HS-27A (cell line): ENCODE results near the gene LPO.

ENCODE experiments used
- DNase-seq: peaks from one replicate; pipeline ENCODE4 v3.0.0-alpha.2; 2012; ENCODE audit warnings: low read depth, missing footprints

Gene LPO

DNA sequence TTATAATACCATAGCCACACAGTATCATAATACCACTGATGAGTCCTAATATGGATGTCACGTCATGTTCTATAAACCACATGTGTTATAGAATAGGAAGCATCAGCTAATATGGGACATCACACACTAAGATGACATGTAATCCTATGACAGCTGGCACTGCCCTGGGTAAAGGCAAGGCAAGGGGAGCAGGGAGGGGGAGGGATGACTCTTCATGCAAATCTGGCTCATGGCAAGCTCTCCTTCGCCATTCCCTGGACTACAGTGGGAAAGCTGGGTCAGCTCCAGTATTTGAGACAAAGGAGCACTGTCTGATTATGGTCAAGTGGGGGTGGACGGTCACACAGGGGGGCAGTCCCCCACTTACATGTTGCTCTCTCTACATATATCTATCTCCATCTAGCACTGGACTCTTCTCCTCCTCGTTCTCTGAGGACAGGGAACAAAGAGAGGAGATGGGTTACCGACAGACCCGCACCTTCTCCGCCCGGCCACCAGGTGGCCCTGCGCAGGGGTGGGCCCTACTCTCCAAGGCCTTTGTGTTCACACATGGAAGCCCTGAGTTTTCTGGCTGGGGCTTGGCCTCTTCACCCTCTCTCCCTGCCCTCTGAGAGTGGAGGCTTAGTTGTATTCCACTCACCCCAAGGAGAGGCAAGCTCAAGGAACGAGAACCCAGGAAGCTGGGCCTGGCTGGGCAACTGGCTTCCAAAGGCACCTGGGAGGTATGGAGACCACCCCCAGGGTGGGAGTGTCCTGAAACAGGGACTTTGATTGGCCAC is 65.8 kb downstream of the LPO start:
- DNase-seq, result peak; percentile 7

DNA sequence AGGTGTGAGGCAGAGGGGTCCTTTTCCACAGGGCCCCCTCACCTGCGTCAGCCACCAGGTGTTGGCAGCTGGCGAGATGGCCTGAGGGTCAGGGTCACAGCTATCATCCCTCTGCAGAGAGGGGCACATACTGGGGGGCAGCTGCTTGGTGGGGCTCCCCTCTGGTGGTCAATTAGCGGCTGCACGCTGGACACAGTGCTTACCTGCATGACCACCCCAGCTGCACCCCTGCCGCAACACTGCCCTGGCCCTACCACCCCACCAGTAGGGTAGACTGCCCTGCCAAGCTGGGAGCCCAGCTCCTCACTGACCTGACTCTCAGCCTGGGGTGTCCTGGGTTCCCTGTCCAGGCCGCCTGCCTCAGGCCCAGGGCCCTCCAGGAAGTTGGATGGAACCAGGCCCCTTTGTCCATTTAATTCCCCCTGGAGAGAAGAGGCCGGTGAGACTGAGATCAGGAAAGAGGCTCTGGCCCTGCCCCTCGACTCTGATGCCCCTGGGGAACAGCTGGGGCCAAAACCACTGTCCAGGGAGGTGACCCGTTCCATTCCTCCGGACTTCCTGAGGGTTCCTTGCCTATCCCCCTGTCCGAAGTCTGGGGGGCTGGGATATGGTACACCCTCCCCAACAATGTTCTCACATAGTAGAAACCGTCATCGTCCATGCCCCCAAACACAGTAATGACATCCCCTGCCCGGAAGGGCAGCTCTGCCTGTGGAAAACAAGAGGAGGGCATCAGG is 66.5 kb downstream of the LPO start:
- DNase-seq, result no peak

DNA sequence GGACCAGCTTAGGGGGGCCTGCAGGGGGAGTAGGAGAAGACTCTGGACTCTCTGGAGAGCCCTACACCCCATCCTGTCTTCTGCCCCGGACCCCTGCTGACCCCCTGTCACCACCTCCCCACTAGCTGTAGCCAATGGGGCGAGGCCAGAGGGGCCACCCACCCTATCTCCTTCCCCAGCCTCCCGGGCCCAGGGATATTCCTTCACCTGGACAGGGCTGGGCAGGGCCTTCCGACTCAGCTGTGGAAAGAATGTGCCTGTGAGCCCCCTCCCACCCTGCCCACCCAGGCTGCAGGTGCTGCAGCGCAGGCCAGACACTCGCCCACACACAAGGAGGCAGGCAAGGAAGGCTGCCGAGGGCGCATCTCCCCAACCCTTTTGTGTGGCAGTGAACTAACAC is 67.2 kb downstream of the LPO start:
- DNase-seq, result no peak

DNA sequence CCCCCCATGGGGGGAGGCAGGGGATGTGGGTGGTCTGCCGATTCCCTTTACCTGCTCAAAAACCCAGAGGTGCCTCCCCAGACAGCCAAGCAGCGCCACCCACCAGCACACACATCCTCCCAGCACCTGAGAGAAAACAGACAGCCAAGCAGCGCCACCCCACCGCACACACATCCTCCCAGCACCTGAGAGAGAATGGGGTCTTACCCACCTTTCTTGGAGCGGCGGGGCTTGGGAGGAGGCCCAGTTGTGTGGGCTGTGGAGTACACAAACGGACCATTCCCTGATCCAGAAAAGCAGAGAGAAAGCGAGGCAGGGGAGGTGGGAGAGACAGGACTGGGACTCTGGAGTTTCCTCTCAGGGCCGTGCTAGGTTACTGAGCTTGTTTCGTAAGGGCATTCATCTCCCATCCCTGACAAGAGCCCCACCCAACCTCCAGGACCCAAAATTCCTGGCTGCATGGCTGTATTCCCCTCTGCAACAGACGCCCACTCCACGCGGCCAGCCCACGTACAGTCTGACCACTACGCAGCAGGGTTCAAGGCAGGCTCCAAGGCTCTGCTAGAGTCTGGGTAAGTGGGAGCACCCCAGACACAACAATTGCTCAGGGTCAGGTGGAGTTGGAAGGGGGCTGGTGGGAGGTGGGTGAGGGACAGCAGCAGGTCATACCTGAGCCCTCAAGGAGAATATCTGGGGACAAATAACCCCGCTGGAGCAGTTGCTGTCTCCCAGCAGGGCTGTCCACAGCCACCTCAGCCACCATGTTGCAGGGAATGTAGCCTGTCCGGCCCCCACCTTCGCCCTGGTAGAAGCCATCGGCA is 68.0 kb downstream of the LPO start:
- DNase-seq, result no peak

DNA sequence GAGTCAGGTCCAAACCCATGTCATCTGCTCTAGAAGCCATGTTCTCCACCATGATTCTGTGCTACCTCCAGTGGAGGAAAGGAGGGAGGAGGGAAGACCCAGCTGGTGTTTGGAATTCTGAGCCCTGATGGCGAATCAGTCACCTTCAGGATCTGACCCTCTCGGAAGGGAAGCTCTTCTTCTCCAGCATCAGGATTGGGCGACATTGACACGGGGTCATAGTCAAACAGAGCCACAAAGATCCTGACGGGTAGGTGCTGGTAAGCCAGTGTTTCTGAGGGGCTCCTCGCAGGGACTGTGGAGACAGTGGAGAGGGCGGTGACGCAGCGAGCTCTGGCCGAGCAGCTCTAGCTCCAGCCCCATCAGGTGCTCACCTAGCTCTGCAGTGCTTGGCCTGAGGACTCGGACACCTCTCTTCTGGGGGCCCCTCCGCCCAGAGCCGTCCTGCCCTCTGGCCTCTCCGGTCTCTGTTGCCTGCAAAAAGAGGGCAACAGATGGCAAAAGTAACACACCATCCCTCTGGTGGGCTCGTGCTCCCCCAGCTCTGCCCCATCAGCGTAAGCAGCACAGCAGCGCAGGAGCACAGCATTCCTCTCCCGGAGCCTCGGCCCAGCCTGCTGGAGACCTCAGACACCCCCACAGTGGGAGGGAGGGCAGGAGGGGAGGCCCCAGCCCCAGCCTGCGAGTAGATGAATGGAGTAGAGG is 69.2 kb downstream of the LPO start:
- DNase-seq, result no peak

DNA sequence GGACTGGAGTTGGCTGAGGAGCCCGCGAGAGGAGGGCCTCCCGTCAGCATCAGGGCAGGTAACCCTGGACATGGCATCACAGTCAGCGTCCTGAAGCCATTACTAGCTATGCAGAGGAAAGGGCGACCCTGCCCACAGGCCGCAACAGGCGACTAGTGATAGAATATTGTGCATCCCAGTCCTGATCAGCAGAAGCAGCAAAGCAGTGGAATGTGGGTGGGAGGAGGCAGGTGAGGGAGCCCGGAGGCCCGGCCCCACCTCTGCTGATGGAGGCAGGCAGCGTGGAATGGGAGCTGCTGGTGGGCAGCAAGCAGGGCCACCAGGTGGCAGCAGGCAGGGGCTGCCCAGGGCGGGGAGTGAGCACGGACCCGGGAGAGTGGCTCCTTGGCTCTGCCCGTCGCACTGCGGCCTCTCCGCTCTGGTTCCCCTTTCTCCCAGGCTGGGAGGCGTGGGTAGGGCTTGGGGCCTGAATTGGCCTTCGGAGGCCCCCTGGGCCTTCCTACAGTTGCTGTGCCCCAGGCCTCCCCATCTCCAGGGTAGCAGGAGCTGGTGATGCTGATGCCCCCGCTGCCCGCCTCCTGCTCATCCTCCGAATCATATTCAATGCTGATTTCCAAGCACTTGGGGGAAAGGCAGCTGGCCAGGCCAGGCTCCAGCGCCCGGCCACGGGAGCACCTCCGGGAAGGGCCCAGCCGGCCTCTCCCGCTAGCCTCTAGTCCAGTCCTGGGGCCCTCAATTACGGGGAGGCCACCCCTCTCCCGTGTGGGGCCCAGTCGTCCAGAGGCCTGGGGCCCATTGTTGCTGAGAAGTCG is 70.0 kb downstream of the LPO start:
- DNase-seq, result no peak

DNA sequence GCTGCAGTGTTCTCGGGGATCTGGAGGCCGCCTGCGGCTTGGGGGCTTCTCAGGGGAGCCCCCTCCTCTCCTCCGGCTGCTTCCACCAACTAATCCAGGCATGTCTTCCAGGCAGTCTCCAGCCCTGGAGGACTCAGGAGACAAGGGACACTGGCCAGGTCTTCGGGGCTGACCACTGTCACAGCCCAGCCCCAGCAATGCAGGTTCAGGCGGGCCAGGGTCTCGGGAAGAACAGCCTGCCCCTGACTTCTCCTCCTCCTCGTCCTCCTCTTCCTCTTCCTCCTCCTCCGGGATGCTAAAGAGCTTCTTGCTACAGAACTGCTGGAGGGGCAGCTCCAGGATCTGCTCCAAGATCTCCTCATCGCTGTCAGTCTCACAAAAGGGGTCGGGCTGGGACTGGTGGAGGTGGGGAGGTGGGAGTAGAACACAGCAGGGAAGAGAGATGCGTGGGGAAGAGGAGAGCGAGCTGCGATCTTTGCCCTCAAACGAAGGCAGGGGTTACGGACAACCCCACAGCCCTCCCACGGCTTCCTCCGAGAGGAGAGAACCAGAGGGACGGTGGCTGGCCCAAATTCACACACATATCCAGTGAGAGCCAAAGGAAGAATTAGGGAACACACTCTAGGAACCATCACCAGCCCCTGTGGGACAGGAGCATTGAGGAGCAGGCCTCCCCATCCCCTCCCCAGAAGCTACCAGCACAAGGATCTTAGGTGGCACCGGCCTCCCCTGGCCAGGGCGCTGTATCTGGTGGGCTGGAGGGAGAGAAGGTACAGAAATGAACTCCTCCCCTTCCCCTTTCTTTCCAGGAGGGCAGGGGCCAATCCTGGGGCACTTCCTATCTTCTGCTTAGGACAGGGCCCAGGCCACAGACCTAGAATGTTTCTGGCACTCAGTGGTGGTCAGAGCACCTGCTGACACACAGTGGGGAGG is 70.9 kb downstream of the LPO start:
- DNase-seq, result no peak

DNA sequence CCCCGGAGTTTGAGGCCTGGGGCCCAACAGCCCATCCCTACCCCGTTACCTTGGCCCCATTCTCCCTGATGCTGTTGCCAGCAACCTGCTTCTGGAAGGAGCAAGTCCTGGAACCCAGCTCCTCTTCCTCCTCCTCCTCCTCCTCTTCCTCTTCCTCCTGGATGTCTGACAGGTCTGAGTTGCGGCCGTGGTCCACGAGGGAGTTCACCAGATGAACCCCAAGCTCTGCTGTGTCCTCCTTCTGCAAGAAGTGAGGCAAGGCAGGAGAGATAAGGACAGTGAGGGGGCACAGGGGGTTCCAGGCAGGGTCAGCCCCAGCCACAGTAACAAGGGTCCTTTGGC is 71.5 kb downstream of the LPO start:
- DNase-seq, result no peak

DNA sequence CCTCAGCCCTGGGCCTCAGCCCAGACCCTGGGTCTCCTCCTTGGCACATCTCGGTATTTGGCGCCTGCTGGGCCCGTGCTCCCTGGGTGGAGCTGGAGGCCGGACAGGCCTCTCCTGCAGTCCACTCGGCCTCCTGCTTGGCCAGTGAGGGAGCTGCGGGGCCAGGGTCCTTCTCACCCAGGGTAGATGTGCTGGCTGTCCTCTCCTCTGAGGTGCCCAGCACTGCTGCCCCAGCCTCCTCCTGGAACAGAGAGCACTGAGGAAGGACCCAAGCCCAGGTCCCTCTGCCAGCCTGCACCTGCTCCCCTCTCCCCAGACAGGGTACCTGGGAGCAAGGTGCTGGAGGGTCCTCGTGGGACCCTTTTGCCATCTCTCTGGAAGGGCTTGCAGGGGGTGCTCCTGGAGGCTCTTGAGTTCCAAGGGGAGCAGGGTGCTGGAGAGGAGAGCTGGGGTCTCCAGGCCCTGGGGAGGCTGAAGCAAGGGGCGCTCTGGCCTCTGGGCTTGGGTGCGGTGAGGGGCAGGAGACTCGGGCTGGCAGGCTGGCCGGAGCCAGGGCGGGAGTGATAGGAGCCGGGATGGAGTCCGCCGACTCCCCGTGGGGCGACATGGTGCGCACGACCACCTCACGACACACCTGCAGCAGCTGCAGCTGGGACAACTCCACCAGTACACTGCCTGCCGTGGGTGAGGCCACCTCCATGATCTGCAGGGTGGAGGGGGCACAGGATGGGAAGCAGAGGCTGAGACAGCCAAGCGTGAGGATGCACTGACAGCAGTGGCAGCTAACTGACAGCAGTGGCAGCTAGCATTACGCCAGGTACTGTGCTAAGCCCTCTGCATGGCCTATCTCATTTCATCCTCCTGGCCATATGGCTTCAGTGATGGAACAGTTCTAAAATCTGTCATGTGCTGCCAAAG is 72.4 kb downstream of the LPO start:
- no peak for DNase-seq

DNA sequence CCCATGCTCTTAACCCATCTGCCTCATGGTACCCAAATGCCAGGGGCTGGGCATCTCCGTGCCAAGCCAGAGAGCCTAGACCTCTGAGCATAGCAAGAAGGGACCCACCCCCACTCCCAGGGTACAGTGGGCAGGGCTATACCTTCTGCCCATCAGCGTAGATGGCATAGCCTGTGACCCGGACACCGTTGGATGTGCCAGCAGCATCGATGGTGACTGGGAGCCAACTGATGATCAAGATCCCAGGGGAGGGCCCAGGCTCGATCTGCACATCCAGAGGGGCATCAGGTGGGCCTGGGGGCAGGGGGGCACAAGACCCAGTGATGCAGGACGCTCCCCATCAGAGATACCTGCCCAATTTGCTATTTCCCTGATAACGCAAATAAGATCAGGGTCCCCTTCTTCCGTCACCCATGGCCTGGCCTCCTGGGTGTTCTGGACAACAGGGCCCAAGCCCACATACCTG is 73.1 kb downstream of the LPO start:
- DNase-seq, result no peak

DNA sequence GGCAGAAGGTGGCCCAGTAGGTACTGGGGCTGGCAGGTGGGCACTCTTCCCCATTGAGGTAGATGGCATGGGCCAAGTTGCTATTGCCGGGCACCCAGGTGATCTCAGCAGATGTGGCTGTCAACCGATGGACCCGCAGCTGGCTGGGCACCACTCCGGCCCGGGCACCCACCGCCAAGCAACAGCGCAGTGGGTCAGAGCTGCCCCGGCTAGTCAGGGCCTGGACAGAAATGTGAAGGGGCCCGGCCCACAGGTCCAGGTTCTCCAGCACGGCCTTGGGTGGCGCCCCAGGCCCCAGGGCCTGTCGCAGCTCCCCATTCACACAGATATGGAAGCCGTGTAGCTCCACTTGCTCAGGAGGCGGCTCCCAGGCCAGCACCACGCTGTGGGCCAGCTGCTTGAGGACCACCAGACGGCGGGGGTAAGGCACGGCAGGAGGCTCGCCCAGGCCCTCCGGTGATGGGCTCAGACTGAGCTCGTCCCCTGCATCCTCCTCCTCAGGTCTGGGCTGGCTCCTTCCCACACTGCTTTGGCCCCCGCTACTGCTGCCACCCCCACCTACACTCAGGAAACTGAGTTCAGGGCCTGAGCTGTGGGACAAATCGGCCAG is 73.7 kb downstream of the LPO start:
- DNase-seq, result no peak

DNA sequence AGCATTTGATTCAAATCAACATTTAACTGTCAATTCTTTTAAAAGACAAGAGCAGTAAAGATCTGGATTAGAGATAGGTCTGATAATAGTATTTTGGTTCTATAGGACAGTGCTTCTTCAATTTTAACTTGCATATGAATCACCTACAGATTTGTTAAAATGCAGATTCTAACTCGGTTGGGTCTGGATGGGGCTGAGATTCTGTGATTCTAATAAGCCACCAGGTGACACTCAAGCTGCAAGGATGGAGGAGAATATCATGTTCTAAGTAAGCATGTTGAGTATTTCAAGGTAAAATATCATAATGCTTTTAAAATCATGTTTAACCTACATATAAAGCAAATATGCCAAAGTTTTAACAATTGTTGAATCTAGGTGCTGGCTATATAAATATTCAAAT is 74.4 kb downstream of the LPO start:
- DNase-seq, result no peak

DNA sequence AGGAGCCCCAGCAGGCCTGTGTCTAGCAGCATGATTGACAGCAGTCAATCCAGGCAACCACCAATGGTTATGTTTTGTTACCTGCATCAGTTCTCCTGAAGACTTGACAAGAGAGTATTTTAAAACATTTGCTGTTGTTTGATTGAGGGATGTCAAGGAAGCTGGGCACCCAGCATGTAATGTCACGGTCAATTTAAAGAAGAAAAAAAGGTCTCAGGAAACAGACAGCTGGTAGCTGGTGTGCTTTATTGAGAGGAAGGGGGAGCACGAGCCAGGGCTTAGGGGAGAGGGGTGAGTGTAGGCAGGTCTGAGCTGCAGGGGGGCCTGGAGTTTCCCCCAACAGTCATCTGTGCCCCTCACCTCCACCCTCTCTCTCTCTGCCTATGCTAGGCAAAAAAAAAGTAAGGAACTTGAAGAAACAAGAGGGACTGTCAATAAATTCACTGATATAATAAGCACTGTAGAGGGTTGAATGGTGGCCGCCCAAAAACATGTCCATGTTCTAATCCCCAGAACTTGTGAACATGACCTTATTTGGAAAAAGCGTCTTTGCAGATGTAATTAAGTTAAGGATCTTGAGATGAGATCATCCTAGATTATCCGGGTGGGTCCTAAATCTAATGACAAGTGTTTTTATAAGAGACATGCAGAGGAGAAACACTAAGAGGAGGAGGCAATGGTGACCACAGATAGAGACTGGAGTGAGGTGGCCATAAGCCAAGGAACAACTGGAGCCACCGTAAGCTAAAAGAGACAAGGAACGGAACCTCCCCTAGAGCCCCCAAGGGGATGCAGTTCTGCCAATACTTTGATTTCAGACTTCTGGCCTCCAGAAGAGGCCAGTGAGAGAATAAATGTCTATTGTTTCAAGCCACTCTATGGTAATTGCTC is 75.7 kb downstream of the LPO start:
- no peak for DNase-seq

DNA sequence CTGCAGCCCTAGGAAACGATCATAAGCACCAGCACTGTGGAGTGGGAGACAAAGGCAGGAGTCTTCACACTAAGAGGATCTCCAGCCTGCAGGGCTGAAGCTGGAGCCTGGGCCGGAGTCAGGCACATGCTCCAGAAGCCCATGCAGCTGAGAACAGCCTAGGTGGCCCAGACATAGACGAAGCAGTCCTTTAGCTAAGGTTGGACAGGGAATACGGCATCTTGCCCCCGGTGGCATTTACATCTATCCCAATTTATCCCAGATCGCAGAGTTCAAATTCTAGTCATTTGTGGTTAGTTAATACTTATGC is 76.3 kb downstream of the LPO start:
- DNase-seq, result no peak

DNA sequence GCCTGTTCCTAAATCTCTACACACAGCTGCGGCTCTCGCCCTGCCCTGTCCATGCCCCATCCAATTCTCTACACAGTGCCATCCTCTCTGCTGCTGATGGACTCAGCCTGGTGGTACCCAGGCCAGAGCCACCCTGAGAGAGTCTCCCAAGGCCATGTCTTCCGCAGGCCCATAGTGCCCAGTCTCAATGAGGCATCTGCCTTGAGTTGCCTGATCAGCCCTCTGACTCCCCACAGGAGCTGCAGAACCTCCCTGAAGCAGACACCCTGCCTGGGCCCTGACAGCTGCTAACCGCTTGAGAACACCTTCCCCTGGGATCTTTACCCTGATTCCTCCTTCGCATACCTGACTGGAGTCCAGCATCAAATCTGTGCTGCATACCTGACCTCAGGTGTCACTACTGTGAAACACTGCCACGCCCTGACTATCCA is 76.9 kb downstream of the LPO start:
- DNase-seq, result no peak

DNA sequence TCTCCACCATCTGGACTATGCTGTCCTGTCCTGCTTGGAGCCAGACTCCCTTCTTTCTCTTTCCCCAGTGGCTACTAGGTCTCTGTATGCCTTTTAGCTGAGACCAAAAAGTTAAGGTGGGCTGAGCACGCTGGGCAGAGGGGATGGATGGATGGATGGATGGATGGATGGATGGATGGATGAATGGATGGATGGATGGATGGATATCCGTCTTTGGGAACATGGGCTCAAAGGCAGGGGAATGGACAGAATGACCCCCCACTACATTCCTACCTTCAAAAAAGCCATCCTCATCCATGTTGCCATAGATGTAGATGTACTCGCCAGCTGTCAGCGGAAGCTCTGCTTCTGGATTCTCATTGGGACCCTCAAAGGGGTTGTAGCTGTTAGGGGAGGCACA is 77.4 kb downstream of the LPO start:
- no peak for DNase-seq

DNA sequence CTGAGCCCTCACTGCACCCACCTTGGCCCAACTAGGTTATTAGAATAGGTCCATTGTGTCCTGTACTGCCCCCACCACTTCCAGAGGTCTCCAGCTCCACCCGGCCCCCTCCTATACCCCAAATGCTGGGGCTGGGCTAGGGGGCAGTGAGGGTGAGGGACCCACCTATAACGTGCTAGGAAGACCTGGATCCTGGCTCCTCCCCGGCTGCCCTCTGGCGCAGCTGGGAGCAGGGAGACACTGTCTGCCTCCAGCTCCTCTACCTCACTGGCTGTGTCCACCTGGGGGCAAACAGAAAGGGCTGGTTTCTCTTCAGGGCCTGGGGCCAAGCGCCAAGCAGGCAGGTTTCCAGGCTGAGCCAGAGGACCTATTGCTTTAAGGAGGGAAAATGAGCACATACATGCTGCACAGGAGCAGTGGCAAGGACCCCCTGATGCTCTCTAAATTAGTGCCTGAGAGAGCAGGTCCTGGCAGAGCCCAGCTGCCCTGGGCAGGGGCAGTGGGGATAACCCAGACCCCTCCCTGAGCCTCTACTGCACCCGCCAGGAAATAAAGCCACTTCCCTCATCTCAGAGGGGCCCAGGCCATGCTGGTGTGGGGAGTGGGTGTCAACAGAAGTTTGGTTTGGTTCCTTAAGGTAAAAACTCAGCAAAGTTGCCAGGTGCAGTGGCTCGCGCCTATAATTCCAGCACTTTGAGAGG is 78.0 kb downstream of the LPO start:
- DNase-seq, result no peak
